HG03378 (cell line): Measurements from ENCODE around the gene IDUA.

Source experiments
- ATAC-seq: cut with Tn5 transposase; IDR thresholded peaks from one replicate; pipeline ENCODE4 v1.9.1; 2021; ENCODE audit warnings: mild to moderate bottlenecking, moderate library complexity; ENCODE audit not compliant: unreplicated experiment

The IDUA gene

GRCh38 chr4:955931-956381 is 30.9 kb upstream of the IDUA start:
- no peak for ATAC-seq

GRCh38 chr4:956531-957230 is 30.2 kb upstream of the IDUA start:
- no peak for ATAC-seq

GRCh38 chr4:957231-957580 is 29.6 kb upstream of the IDUA start:
- no peak for ATAC-seq

- ATAC-seq, result no peak
Observed at GRCh38 chr4:957581-958313, 29.1 kb upstream of the IDUA start.

- ATAC-seq, result no peak
Observed at GRCh38 chr4:958314-958665, 28.6 kb upstream of the IDUA start.

GRCh38 chr4:958696-959337 is 28.0 kb upstream of the IDUA start:
- no peak for ATAC-seq

GRCh38 chr4:959338-960139 is 27.3 kb upstream of the IDUA start:
- no peak for ATAC-seq

- no peak for ATAC-seq
Observed at GRCh38 chr4:960140-960635, 26.7 kb upstream of the IDUA start.

- ATAC-seq, result no peak
Observed at GRCh38 chr4:960636-961350, 26.1 kb upstream of the IDUA start.

- no peak for ATAC-seq
Observed at GRCh38 chr4:961351-962230, 25.3 kb upstream of the IDUA start.

- no peak for ATAC-seq
Observed at GRCh38 chr4:962231-963208, 24.3 kb upstream of the IDUA start.

GRCh38 chr4:963276-964225 is 23.3 kb upstream of the IDUA start:
- no peak for ATAC-seq

GRCh38 chr4:964346-965025 is 22.4 kb upstream of the IDUA start:
- no peak for ATAC-seq

- no peak for ATAC-seq
Observed at GRCh38 chr4:965048-965765, 21.6 kb upstream of the IDUA start.

- ATAC-seq, result no peak
Observed at GRCh38 chr4:965766-966134, 21.1 kb upstream of the IDUA start.
